ENCODE results near the gene MRGPRE.
"Not testable (repeated sequence)": the region's sequence is repeated elsewhere in the genome, so short reads cannot be mapped to it uniquely, and the experiment has no call there.

- not testable (repeated sequence) for TF ChIP-seq CTCF (IDR thresholded peaks at IDR 0.05); POLR2A (IDR thresholded peaks at IDR 0.05; ENCODE audit: low read depth)
Measured at GRCh38 chr11:3273629-3274028, 41.4 kb upstream of the MRGPRE start.
